Islet precursor cell (in vitro differentiated cells): Measurements from ENCODE around the gene NAT10.

ENCODE experiments used
- DNase-seq: peaks from one replicate; pipeline ENCODE4 v3.0.0-alpha.2; 2018

The NAT10 gene

GRCh38 chr11:34191578-34191977, 86.1 kb downstream of the NAT10 start:
- DNase-seq, result no peak

GRCh38 chr11:34192481-34193401, 87.3 kb downstream of the NAT10 start:
- peak; percentile 93 for DNase-seq

GRCh38 chr11:34194576-34195335, 89.3 kb downstream of the NAT10 start:
- peak; percentile 76 for DNase-seq
